A673 (cell line): ENCODE data around the gene CLIC4.

ENCODE experiments used
- CTCF ChIP-seq: fragments of 300-800, 200-600 bp; sonication (generic); conservative IDR thresholded peaks from 2 replicates; pipeline ENCODE4 v1.5.1; 2017; ENCODE audit warnings: low read depth, mild to moderate bottlenecking, antibody characterized with exemption, low read length, moderate library complexity, mixed read lengths
- EZH2 ChIP-seq: fragments of 200-600 bp; sonication (generic); IDR thresholded peaks from 2 replicates; pipeline ENCODE4 v1.6.1; 2017; ENCODE audit warnings: borderline replicate concordance, low read depth, mild to moderate bottlenecking, mixed read lengths, antibody characterized with exemption, low read length; ENCODE audit not compliant: poor library complexity, severe bottlenecking

GRCh38 chr1:24859063-24860010, 114.1 kb downstream of the CLIC4 start:
- TF ChIP-seq CTCF (no peak), EZH2 (no peak)
